ENCODE measurements around the gene EMCN.

The EMCN gene

DNA sequence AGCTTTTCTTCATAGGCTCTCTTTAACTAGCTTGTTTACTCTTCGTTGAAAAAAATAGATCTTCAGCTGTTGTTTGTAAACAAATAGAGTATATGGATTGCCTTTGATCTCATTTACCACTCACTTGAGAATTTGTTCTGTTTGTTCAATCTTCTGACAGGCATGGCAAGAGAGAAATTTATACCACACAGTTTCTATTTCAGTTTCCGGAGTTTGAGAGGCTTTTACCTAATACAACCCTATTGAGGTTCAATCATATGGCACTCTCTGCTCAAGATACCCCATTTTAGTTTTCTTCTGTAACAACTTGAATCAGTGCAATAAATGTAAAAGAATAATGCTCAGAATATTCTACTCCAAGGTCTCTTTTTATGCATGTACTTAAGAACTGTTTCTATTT lies 148.0 kb downstream of the EMCN start:
- TF ChIP-seq CTCF (IDR thresholded peaks at IDR 0.05), result no peak

DNA sequence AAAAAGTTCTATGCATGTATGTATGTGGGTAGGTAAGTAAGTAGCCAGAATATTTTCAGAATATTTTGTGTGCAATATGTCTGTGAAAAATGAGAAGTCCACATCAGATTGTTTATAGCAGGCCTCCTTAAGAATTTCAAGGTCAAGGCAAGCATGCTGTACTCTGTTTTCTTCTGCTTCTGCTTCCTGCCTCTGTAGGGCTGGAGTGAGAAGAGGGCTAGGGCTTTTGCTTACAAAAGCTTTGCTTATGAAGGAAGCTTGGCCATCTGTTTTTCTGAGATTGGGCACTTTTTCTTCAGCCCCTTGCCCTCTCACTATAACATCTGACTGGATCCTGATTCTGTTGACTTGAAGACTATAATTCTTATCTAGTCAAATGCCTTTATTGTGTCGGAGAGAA lies 150.4 kb downstream of the EMCN start:
- TF ChIP-seq CTCF (IDR thresholded peaks at IDR 0.05), result no peak

DNA sequence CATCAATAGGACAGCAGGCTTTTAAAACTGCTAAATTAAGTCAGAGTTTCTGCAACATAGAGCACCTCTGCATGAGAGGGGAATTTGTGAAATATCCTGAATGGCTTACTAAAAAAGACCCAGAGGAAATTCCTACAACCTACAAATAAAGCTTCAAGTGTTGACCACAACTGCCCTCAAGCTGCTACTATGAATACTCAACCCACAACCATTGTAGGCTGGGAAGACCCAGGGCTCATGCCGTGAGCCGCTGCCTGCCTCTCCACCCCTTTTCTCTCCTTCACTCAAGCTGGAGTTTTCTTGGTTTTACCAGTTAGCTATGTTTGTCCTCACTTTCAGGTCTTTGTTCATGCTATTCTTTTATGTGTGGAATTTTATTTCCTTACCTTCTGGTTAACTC lies 151.6 kb downstream of the EMCN start:
- no peak for TF ChIP-seq CTCF (IDR thresholded peaks at IDR 0.05)

DNA sequence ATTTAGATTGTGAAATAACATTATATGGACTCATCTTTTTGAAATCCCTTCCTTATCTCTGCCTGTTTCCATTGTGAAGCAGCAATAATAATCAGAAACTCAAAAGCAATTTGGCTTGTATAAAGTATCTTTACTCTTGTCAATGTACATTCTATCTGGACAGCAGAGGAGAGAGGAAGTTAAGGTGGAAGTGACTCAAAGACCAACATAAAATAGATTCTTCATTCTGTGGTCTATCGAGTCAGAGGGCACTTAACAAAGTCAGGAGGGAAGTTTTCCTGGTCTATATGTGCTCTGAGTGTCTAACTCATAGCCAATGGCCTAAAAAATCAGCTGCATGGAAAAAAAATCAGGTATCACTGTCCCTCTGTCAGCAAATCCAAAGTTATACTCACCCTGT lies 155.5 kb downstream of the EMCN start:
- TF ChIP-seq CTCF (IDR thresholded peaks at IDR 0.05), result no peak

DNA sequence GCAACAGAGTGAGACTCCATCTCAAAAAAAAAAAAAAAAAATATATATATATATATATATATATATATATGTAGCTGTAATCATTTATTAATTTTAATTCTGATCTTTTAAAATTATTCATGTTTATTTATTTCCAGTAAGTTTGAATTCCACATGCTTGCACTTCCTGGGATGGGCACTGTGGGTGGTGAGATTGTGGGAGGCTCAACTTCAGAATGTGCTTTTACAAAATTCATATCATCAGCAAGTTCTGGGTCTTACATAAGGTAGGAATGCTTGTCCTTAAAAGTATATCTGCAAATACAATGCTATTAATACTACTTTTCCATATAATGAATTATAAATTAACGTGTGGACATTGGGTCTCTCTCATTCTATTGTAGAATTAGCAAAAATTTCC lies 156.5 kb downstream of the EMCN start:
- no peak for TF ChIP-seq CTCF (IDR thresholded peaks at IDR 0.05)

DNA sequence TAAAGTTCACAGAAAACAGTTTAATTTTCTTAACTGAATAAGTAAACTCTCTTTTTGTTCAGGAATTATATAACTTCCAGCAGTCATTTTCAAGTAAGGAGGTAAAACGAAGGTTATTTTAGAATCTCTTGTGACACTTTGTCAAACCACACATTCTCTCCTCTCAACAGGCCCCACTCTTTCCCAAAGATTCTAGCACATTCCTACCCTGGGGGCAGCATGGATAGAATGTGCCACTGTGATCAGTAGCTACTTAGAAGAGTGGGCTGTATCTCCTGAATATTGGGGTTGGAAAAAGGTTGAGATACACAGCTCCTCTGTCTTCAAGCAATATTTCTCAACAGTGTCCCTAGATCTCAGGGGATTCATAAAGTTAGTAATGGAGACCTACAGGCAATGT lies 157.6 kb downstream of the EMCN start:
- no peak for TF ChIP-seq CTCF (IDR thresholded peaks at IDR 0.05)

GRCh38 chr4:100359441-100359840 lies 158.4 kb downstream of the EMCN start:
- TF ChIP-seq CTCF (IDR thresholded peaks at IDR 0.05), result no peak

DNA sequence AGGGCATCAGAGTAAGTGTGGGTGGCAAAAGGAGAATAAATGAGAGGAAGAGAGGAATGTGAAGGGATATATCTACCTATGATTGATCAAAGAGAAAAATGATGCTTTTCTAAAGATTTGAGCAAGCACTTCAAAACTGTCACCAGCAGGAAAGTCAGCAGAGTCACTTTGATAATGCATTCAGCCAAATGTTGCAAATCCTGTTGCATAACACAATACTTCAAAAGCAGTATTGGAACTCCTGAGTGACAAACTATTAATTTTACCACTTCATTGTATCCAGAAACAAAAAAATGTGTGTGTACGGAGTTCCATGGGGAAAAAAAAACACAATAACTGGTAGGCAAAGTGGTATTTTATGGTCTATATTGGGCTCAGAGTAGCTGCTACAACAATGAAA lies 160.3 kb downstream of the EMCN start:
- no peak for TF ChIP-seq CTCF (IDR thresholded peaks at IDR 0.05)
